Fibroblast of skin of right biceps (primary cell): ENCODE data around the gene MICA.
"Not testable (repeated sequence)": the region's sequence is repeated elsewhere in the genome, so short reads cannot be mapped to it uniquely, and the experiment has no call there.

Experiments
- DNase-seq: peaks from one replicate; pipeline ENCODE4 v3.0.0-alpha.2; 2013

The MICA gene

DNA sequence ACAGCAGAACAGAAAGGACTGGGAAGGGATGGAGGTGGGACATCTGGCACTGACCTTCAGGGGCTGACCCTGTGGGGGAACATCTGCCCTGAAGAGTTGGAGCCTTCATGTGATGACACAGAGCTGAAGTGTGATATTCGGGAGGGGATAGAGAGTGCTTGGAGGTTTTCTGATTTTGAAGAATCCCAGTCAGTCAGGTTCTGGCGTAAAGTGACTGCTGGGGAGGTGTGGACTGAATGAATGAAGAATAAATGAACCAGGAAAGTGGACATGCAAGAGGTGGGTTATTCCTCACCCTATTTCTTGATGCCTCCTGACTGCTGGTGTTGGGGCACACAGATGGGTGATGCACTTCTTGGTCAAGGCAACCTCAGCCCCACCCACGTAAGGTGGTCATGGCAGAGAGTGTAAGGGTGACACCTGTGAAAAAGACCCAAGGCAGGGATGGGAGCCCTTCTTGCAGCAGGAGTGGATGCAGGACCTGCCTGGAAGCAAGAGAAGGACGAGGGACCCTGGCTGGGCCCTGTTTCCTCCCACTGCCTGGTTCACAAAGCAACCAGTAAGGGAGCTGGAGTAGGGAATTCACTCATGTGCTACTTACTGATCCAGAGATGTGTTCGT lies 13.1 kb downstream of the MICA start:
- no peak for DNase-seq

GRCh38 chr6:31418251-31418650 lies 14.9 kb downstream of the MICA start:
- no peak for DNase-seq

GRCh38 chr6:31419842-31420241 lies 16.4 kb downstream of the MICA start:
- peak; percentile 11 for DNase-seq

DNA sequence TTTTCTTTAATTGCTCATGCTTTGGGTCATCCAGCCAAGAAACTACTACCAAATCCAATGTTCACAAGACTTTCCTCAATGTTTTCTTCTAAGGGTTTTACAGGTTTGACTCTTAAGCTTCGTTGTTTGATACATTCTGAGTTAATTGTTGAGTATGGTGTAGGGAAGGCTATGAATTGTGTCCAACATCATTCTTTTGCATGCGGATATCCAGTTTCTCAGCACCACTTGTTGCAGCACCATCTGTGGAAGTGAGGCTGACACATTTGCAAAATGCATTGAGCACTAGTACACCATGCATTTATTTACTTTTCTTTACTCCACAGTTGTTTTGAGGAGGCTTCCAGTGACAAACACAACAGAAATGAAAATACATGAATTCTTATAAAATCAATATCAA lies 17.2 kb downstream of the MICA start:
- DNase-seq: no peak

DNA sequence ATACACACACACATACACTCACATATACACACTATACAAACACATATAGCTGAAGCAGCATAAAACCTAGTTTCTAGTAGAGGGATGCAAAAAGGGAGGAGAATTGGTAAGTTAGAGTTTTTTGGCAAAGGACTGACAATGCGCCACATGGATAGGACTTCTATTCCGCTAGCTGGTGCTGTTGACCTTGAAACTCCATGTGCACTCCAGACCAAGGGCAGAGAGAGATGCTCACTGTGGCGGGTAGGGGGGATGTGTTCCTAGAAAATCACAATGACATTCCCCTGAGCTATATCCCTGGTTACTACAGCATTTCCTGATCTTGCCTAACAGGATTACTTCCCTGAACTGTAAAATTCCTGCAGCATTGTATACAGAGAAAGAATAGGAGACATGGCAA lies 19.2 kb downstream of the MICA start:
- no peak for DNase-seq

DNA sequence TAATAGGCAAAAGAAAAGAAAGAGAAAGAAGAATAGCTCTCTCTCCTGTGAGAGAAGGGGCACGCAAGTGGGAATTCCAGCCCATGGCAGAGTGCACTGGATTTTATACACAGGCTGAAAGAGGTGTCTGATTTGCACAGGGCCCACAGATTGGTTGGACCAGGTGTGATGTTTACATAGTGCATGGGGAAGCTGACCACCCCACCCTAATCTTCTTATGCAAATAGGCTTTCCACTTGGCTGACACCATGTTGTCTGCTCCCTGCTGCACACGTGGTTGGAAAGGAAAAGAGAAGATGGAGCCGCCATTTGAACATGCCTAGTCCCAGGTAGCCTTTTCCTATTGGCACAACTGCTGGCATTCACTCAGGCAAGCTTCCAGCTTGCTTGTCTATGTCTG lies 20.2 kb downstream of the MICA start:
- DNase-seq: no peak

DNA sequence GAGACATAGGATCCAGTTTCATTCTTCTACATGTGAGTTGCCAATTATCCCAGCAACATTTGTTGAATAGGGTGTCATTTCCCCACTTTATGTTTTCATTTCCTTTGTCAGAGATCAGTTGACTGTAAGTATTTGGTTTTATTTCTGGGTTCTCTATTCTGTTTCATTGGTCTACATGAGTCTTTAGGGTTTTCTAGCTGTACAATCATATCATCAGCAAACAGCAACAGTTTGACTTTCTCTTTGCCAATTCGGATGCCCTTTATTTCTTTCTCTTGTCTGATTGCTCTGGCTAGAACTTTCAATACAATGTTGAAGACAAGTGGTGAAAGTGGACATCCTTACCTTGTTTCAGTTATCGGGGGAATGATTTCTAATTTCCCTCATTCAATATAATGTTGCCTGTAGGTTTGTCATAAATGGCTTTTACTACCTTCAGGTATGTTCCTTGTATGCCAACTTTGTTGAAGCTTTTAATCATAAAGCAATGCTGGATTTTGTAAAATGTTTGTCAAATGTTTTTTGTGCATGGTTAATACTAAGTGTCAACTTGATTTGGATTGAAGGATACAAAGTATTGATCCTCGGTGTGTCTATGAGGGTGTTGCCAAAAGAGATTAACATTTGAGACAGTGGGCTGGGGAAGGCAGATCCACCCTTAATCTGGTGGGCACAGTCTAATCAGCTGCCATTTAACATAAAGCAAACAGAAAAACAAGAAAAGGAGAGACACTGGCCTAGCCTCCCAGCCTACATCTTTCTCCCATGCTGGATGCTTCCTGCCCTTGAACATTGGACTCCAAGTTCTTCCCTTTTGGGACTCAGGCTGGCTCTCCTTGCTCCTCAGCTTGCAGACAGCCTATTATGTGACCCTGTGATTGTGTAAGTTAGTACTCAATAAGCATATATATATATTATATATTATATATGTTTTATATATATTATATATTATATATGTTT lies 23.3 kb downstream of the MICA start:
- no peak for DNase-seq

GRCh38 chr6:31430449-31430848 lies 27.1 kb downstream of the MICA start:
- no peak for DNase-seq

DNA sequence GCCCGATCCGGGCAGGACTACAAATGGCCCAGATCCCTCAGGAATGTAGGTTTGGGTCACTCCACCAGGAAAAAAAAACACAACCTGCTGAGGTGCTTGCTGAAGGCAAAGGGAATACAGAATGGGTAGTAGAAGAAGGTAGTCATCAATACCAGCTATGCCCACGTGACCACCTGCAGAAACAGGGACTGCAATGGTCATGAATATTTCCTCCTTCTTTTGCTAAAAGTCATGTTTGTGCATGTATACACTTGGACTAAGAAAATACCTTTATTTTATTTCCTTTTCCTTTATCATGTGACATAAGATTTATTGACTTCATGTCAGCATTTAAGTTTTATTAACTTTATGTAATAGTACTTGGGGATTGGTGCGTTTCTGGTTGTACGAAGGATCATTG lies 31.7 kb downstream of the MICA start:
- DNase-seq: not testable (repeated sequence)

DNA sequence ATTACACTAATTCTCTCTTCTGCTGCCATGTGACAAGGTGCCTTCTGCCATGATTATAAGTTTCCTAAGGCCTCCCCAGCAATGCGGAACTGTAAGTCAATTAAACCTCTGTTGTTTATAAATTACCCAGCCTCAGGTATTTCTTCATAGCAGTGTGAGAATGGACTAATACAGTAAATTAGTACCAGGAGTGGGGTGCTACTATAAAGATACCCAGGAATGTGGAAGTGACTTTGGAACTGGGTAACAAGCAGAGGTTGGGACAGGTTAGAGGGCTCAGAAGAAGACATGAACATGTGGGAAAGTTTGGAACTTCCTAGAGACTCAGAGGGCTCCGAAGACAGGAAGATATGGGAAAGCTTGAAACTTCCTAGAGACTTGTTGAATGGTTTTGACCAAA lies 34.8 kb downstream of the MICA start:
- no peak for DNase-seq

DNA sequence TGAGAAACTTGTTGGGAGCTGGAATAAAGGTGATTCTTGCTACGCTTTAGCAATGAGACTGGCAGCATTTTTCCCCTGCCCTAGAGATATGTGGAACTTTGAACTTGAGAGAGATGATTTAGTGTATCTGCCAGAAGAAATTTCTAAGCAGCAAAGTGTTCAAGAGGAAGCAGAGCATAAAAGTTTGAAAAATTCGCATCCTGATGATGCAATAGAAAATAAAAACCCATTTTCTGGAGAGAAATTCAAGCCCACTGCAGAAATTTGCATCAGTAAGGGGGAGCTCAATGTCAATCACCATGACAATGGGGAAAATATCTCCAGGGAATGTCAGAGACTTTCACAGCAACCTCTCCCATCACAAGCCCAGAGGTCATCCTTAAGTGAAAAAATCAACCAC lies 35.3 kb downstream of the MICA start:
- DNase-seq: no peak

DNA sequence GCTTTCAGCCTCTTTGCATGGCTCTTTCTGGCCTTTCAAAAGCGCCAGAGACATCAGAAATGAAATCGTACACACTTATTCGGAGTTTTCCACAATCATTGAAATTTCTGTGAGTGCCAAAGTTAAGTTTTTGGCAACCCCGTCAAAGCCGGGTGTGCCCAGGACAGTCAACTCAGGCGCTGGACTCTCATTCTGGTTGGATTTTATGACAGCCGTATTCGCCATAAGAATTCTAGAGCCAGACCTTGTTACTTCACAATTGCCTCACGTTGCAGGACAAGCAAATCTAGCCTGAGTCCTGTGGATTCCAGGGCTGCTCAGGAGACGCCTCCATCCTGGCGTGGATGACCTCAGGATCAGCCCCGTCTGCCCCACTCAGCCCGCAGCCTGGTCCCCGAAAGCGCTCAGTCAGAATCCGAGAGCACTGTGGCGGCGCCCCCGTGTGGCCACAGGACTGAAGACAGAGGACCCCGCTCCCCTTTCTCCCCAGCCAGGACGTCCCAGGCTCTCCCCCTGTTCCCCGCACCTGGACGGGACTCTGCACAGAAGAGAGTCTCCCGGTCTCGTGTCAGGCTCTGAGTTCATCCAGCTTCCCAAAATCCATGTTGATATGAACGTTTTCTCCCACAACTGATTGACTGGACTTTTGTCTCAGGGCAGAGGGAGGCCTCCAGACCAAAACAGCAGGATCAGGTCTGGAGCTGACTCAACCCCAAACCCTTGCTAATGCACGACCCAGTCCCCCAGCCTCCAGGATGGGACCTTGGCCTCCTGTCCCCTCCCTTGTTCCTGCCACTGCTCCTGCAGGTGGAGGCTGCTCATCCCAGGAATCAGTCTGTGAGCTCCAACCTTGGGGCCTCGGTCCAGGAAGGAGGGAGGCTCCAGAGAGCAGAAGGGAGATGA lies 38.2 kb downstream of the MICA start:
- peak; percentile 63 for DNase-seq

- DNase-seq: peak; percentile 49
These were observed 43.1 kb downstream of the MICA start for GRCh38 chr6:31446481-31446880.

DNA sequence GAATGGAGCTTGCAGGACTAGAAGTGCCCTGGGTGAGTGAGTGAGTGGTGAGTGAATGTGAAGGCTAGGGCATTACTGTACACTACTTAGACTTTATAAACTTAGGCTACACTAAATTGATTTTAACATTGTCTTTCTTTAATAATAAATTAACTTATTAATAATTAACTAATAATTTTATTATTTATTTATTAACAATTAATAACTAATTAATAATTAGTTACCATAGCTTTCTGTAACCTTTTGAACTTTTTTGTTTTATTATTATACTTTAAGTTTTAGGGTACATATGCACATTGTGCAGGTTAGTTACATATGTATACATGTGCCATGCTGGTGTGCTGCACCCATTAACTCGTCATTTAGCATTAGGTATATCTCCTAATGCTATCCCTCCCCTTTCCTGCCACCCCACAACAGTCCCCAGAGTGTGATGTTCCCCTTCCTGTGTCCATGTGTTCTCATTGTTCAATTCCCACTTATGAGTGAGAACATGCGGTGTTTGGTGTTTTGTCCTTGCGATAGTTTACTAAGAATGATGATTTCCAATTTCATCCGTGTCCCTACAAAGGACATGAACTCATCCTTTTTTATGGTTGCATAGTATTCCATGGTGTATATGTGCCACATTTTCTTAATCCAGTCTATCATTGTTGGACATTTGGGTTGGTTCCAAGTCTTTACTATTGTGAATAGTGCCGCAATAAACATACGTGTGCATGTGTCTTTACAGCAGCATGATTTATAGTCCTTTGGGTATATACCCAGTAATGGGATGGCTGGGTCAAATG lies 43.8 kb downstream of the MICA start:
- not testable (repeated sequence) for DNase-seq

GRCh38 chr6:31450751-31451150 lies 47.4 kb downstream of the MICA start:
- DNase-seq: no peak

GRCh38 chr6:31452859-31453258 lies 49.5 kb downstream of the MICA start:
- no peak for DNase-seq

DNA sequence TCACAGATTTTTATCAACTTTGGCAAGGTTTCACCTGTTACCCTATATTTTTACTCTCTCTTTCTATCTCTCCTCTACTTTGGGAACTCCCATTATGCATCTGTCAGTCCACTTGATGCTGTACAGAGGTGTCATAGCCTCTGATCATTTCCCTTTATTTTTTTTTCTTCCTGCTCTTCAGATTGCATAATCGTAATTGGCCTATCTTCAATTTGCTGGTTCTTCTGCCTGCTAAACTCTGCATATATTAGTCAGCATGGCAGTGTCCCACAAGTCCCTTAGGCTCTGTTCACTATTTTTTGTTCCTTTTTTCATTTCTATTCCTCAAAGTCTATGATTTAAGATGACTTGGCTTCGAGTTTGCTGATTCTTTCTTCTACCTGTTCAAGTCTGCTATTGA lies 49.9 kb downstream of the MICA start:
- DNase-seq: no peak

- not testable (repeated sequence) for DNase-seq
These were observed 56.5 kb downstream of the MICA start for GRCh38 chr6:31459864-31460263.

- no peak for DNase-seq
These were observed 57.1 kb downstream of the MICA start for GRCh38 chr6:31460361-31461025.

GRCh38 chr6:31462026-31462963 lies 58.9 kb downstream of the MICA start:
- DNase-seq: no peak
